PC-3 (cell line): ENCODE data around the gene DLGAP4.
A peak's percentile ranks its signal among the peaks of the same experiment; 100 is the strongest.

Experiments used
- CTCF ChIP-seq: fragments of 300-600 bp; sonication (generic); conservative IDR thresholded peaks from 2 replicates; pipeline ENCODE4 v1.5.1; 2017; ENCODE audit warnings: antibody characterized with exemption, low read depth, mild to moderate bottlenecking, low read length
- EZH2 ChIP-seq: fragments of 300-600 bp; sonication (generic); IDR thresholded peaks from one replicate; pipeline ENCODE4 v1.6.1; 2017; ENCODE audit warnings: antibody characterized with exemption, mild to moderate bottlenecking, low read length; ENCODE audit not compliant: unreplicated experiment

DNA sequence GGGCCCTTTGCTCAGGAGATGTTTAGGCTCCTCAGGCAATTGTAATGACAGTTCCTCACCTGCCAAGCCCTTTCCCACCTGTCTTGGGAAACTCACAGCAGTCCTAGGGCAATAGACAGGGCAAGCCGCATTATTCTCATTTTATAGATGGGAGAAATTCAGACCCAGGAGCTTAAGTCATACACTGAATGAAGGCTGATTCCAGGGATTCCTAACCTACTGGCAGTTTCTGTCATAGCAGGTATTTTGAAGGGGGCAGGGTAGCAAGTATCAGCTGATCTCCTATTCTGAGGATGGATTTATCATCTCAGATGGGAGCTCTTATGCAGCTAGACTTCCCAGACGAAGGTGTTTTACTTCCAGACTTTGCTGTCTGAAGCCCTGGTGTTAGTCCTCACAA lies 173.8 kb downstream of the DLGAP4 start:
- TF ChIP-seq CTCF (0 out of 2 replicates have a peak, but pooled peaks have one; percentile 16), EZH2 (no peak)
